HG03108 (cell line): Measurements from ENCODE around the gene CERKL.

Experiments
- ATAC-seq: cut with Tn5 transposase; IDR thresholded peaks from one replicate; pipeline ENCODE4 v1.9.1; 2021; ENCODE audit warnings: moderate library complexity; ENCODE audit not compliant: unreplicated experiment

The CERKL gene

DNA sequence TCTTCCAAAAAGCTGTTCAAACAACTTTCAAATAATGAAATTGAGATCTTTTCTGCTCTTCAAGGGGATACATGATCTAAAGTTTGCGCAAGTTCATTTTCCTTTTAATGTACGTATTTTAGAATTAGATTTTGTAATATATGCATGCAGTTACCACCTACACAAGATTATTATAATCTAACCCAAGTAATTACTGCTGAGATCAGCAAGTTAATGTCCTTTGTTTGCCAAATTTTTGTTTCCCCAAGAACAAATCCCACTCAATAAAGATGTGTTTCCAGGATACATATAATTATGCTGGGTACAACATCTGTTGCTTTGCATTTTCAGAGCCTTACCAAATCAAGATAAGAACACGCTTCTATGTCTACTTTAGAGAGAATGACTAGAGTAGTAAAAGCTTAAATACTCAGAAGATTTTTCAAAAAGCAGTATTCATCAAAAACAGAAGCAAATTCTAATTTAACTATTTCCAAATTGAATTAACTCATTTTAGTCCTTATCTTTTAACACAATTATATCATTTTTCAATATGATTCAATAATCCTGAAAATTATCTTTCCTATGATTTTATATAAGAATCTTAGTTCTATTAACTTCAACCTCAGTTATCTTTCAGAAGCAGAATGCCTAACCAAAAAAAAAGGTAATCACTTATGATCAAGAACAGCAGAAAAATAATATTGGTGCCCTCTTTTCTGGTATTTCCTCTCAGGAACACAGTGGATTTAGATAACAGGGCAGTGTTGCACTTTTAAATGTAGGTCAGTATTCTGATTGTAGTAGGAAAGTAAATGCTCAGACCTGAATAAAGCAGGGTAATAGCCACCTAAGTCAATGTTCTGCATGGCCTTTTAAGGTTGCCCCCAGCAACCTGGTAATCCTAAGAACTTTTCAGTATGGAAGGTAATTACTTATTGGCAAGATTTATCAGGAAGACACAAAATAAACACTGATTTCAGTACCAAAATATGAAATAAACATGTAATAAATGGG is 28.0 kb downstream of the CERKL start:
- no peak for ATAC-seq

DNA sequence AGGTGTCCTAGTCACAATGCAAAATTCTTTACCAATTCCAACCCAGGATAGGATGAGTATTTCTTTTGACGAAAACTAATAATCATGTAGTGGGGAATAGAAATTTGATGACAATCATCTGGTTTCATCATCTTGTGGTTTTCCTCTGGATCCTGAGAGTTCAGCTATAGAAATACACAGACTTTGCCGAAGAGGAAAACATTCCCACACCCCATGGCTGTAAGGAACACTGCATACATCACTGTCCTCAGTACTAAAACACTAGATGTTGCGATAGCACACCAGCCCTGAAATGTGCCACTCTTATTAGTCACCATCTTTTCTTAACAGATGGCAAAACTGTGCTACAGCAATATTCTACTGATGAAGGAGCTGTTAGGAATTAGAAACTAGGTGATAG is 29.4 kb downstream of the CERKL start:
- ATAC-seq = no peak

DNA sequence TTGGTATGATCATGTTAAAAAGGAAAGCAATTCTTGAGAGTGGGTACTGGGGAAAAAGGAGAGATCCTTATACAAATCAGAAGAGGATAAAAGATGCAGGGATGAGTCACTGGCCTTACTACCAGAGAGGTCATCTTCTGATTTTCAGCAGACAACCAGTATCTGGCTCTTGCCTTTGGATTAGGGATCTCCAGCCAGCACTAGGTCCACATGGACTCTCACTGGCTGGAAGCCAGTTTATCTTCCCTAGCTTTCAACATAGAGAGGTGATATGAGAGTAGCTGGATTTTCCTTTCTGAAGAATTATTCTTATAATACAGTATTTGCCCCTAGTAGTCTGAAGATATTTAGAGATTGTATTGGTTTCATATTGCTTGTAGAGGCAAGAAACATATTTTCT is 30.2 kb downstream of the CERKL start:
- no peak for ATAC-seq

DNA sequence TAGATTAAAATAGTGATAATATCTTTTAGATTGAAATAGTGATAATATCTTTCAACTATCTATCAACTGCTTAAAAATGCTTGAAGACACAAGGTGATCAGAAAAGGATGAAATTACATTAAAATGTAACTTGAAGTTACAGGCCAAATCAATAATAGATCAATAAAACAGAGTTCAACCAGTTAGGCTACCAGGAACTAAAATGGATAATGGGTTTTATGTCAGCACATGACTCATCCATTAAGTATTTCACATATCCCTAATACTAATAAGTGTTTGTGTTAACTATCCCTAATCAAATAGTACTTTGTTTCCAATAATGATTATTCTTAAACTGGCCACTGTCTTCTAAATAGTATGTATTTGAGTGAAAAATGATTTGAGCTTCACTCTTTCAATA is 33.7 kb downstream of the CERKL start:
- ATAC-seq = no peak

DNA sequence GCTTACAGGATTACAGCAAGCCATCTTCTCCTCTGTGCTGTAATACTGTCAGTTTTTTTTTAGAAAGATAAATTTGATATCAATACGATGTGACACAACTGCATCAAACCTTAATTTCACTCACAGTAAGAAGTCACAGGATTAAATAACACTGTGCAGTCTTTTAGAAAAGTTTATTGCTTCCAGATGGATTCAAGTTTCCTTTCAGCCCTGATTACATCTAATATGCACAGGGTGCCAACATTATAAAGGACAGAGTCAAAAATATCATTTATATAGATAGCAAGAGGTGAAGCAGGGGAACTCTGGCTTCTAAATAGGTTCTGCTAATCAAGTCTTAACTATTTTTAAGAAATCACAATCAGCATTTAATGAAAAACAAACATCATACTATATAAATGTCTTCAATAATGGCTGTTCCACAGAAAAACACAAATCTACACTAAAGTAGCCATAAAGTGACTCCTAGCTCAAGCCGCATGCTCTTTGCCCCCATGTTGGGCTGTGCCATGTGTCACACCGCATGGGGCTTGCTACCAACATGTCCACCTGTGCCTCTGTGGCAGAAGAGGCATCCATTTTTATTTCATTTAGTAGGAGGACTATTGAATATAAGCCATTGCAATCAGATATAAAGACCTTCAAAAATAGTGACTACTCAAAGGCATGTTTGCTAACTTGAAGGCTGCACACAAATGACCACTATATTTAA is 35.0 kb downstream of the CERKL start:
- no peak for ATAC-seq

DNA sequence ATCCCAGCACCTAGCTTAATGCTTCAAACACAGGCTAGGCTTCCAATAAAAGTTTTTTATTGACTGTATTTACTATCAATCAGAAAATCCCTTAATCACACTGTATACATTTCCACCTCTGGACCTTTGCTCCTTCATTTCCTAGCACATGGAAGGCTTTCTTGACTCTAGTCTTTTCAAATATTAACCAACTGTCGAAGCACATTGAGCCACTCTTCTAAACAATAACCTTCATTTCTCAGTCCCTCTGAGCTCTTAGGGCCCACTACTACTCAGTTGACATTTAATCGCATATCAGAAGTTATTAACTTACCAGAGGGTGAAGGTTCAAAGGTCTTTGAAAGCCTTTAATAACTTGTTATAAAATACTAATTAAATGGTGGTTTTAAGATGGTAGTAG is 37.4 kb downstream of the CERKL start:
- no peak for ATAC-seq

DNA sequence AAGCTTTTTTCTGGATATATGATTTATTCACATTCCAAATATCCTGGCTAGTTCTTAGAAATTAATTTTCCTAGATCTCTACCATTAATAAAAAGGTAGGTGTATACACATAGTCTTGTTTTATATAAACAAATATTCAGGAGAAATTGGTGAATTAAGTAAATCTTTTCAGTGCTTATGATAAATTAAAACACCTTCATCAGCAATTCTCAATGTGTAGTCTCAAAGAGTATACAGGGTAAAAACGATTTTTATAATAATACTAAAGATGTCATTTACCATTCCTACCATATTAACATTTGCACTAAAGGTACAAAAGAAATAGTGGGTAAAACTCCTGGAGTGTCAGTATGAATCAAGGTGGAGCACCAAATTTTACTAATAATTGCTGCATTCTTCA is 40.2 kb downstream of the CERKL start:
- no peak for ATAC-seq

DNA sequence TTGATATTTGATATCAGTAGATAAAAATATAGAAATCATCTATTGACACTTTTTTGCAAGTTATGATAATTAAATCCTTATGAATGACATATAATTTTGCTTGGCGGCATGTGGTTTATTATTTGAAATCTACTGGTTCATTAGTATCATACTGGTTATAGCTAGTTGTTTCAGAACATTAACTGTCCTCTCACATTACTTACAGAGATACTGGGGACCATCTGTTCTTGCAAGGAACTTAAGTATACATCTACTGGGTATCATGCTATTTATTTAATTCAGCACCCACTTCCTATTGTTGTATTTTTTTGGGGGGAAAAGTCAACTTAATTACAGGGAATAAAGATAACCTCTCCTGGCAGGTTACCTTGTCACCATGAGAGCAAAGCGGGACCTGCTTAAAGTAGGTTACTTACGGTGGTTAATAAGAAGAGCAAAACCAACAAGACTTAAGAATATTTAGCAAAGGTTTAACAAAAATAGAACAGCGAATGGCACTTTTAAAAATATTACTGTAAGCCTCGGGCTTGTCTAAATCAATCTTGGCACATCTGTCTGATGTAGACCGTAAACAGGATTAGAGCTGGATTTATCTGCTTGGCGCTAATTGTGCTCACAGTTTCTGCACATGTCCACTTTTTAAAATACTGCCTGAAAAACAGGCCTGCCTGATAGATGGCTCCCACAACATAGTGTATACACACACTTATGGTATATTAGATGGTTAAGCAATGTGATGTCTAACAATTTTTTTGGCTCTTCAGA is 41.8 kb downstream of the CERKL start:
- ATAC-seq = no peak

DNA sequence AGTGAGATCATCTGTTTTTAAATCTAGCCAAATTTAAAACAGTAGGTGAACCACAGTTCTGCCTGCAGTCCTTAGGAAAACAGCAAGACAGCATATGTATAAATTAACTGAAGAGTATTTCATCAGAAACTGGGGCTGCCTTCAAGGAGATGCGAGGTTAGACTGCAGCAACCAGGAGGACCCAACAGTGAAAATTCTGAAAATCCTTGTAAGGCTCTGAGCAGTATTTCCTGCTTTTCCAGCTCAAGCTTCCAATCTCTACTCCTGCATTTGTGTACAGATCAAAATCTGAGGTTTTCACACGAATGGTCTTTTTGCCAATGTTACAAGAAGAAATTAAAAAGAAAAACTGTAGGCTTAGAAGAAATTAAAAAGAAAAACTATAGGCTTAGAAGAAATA is 43.7 kb downstream of the CERKL start:
- no peak for ATAC-seq

DNA sequence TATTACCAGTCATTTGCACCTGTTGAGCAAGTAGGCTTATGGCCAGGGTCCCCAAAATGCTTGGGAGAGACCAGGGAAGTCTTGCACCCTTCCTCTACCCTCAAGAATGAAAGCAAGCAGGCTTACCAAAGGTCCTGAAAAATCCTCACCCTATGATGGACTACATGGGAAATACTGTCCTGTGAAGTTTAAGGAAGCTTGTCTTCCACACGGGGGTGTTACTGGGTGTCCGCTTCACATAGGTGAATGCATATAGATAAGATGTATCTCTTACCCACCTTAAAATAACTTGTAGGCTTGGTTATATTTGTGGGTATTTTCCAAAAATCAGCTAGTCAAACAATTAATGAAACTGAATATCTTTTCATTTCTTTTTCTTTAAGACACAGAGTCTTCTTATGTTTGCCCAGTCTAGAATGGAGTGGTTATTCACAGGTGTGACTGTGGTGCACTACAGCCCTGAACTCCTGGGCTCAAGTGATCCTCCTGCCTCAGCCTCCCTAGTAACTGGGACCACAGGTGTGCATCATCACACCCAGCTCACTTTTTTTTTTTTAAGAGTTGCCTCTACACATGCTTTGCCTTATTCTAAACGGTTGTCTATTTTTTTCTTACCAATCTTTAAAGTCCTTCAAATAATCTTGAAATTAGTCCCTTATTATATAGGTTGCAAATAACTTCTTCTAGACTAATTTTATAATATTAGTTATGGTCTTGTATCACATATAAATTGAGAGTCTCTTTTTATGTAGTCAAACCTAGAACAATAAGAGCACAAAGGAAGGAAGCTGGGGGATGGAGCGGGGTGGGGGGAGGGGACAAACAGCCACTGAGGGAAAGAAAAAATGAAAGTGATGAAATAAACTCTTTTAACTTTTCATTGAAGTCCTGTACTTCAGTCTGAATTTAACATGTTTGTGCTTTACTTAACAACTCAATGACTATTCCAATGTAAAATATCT is 49.0 kb downstream of the CERKL start:
- ATAC-seq = no peak

DNA sequence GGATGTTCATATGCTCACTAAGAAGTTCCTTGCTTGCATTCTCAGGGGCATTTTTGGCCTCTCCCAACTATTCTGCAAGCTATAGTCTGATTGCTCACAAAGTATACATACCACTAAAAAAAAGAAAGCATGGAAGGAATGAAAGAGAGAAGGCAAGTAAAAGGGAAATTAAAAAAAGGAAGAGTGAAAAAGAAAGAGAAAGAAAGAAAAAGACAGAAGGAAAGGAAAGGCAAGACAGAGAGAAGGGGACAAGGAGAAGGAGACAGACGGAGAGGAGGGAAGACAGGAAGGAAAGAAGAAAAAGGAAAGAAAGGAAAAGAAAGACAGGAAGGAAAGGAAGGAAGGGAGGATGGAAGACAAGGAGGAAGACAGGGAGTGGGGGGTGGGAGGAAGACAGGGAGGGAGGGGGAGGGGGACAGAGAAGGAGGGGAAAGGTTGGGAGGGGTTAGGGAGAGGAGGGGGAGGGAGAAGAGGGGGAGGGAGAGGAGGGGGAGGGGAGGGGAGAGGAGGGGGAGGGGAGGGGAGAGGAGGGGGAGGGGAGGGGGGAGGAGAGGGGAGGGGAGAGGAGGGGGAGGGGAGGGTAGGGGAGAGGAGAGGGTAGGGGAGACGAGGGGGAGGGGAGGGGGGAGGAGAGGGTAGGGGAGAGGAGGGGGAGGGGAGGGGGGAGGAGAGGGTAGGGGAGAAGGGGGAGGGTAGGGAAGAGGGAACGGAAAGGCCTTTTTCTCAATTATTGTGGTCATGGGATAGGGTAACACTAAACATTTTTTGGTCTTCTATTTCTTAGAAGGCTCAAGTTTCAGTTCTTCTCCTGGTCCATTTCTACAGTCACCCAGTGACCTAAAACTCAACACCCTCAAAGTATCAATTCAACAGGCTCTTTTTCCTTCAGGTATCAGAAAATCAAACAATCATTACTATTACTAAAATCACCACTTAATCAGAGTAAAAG is 50.7 kb downstream of the CERKL start:
- ATAC-seq = no peak

DNA sequence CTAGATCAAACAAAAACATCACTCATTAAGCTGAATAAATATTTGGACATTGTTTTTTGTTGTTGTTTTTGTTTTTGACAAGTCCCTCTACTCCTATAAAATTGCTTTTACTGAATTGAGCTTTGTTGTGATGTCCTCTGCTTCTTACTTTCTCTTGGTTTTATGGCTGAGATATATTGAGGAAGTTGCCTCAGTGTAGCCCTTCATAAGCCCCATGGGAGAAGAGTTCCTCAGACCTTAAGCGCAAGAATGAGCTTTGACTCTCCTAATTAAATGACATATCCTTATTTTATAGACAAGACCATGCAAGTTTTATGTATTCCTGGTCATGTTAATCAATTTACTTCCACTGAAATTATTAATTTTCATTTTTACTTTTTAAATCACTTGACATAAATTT is 54.9 kb downstream of the CERKL start:
- no peak for ATAC-seq

DNA sequence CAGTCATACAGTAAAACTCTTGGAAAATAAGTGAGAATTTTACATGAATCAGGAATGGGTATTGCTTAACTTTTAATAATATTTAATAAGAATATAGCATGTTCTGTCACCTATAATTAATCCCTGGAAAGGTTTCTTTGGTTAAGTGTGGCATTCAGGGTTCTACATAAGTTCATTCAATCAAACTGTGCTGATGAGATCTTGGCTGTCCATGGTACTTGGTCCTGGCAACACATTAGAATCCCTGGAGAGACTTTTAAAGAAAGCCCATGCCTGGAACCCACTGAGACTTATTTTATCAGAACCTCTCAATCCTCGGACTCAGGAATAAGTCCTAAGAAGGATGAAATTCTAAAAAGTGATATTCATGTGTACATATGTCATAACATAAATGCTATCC is 60.3 kb downstream of the CERKL start:
- ATAC-seq = no peak

DNA sequence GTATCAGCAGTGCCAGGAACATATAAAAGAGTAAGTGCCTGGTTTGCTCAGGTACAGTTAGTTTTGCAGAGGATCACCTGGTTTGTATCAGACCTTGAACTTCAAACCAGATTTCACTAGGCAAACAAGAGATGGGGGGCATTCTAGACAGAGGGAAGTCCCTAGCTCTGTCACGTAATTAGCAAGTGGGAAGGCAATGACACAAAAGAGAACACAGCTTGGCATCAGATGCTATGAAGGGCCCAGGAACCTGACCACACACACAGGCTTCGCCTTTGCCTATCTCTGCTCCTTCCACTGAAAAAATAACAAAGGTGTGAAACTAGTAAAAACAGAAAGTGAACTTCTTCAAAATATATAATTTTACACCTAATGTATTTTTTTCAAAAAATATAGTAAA is 62.6 kb downstream of the CERKL start:
- ATAC-seq = no peak

DNA sequence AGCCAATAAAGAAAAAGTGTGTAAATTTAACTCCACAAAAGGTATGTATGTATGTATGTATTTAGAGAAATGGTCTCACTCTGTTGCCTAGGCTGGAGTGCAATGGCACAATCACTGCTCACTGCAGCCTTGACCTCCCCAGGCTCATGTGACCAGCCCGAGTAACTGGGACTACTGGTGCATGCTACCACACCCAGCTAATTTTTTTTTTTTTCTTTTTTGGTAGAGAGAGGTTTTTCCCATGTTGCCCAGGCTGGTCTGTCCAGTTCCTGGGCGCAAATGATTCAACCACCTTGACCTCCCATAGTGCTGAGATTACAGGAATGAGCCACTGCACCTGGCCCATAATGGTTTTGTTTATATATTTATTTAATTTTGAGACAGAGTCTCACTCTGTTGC is 67.1 kb downstream of the CERKL start:
- no peak for ATAC-seq

DNA sequence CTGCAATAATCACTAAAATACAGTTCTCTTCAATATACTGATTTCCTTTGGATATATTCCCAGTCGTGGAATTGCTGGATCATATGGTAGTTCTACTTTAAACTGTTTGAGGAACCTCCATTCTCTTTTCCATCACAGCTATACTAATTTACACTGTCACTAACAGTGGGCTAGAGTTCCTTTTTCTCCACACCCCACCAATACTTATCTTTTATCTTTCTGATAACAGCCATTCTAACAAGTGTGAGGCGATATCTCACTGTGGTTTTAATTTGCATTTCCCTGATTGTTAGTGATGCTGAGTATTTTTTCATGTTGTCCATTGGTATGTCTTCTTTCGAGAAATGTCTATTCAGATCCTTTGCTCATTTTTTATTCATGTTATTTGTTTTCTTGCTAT is 68.4 kb downstream of the CERKL start:
- ATAC-seq = no peak

DNA sequence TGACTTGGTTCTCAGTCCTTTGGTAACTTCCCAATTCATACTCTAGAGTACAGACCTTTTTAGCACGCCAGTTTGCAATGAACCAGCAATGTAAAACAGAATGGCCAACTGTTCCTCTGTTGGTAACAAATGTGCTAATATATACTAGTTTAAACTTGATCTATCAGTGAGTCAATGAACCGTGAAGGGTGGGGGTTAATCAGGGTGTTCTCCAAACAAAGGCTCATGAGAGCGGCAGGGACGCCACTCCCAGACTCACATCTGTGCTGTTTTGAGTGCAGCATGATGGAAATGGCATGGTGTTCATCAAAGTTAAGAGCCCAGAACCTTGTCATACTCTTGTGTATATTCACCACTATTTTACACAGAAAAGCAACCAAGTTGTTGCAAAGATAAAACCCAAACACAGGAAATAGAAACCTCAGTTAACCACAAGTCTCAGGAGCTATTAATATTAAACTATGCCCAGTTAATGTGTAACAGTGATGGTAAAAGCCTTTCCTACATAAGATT is 70.3 kb downstream of the CERKL start:
- ATAC-seq = peak; percentile 96

DNA sequence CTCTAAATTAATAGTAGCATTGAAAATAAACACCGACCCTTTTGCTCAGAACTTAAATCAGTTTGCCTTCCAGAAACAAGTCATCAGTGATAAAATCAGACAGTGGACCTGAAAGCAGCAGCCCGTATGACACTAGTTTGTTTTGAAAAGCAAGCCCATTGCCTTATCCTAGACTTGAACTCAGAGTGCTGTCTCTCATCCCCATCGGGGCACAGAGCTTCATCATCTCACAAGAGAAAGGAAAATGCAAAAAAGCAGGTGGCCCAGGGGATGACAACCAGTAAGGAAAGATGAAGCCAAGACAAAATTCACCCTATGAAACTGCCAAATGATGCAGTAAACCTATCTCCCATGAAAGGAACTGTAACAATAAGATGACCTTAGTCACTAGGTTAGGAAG is 71.2 kb downstream of the CERKL start:
- ATAC-seq = no peak

DNA sequence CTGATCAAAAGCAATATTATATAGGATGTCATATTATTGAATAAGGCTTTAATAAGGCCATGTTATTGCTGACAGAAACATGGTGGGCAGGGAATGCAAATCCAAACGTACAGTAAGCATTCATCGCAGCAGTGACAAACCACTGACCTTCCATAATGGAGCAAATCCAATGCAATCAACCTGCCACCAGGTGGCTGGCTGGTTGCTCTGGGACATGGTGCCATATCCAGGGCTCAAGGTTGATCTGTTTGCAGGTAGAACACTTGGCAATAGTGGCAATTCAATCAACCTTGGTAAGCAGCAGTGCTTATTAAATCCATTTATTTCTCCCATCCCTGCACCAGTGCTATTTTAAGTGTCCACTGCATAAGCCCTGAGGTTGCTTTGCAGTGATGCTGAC is 75.4 kb downstream of the CERKL start:
- no peak for ATAC-seq
